ENCODE measurements around the gene MTUS2.

MTUS2 gene

GRCh38 chr13:29402166-29402636 lies 582.1 kb downstream of the MTUS2 start:
- no peak for DNase-seq (ENCODE audit: low spot score)

GRCh38 chr13:29405401-29405800 lies 585.3 kb downstream of the MTUS2 start:
- DNase-seq (ENCODE audit: low spot score) = no peak

GRCh38 chr13:29411481-29411880 lies 591.3 kb downstream of the MTUS2 start:
- DNase-seq (ENCODE audit: low spot score) = no peak

- no peak for DNase-seq (ENCODE audit: low spot score)
Observed at GRCh38 chr13:29418026-29418425, 597.9 kb downstream of the MTUS2 start.

GRCh38 chr13:29421118-29421517 lies 601.0 kb downstream of the MTUS2 start:
- DNase-seq (ENCODE audit: low spot score) = no peak

GRCh38 chr13:29422015-29422414 lies 601.9 kb downstream of the MTUS2 start:
- DNase-seq (ENCODE audit: low spot score) = no peak

- DNase-seq (ENCODE audit: low spot score) = no peak
Observed at GRCh38 chr13:29423050-29423449, 602.9 kb downstream of the MTUS2 start.

- no peak for DNase-seq (ENCODE audit: low spot score)
Observed at GRCh38 chr13:29427937-29428309, 607.8 kb downstream of the MTUS2 start.

- DNase-seq (ENCODE audit: low spot score) = peak; percentile 13
Observed at GRCh38 chr13:29428310-29429181, 608.4 kb downstream of the MTUS2 start.

- no peak for DNase-seq (ENCODE audit: low spot score)
Observed at GRCh38 chr13:29429286-29429900, 609.3 kb downstream of the MTUS2 start.

- DNase-seq (ENCODE audit: low spot score) = no peak
Observed at GRCh38 chr13:29434217-29434945, 614.2 kb downstream of the MTUS2 start.

- no peak for DNase-seq (ENCODE audit: low spot score)
Observed at GRCh38 chr13:29435125-29435911, 615.2 kb downstream of the MTUS2 start.

GRCh38 chr13:29436291-29436690 lies 616.2 kb downstream of the MTUS2 start:
- DNase-seq (ENCODE audit: low spot score) = no peak

GRCh38 chr13:29436721-29437280 lies 616.7 kb downstream of the MTUS2 start:
- DNase-seq (ENCODE audit: low spot score) = no peak

- no peak for DNase-seq (ENCODE audit: low spot score)
Observed at GRCh38 chr13:29438769-29439168, 618.6 kb downstream of the MTUS2 start.

GRCh38 chr13:29439601-29440388 lies 619.7 kb downstream of the MTUS2 start:
- no peak for DNase-seq (ENCODE audit: low spot score)

- no peak for DNase-seq (ENCODE audit: low spot score)
Observed at GRCh38 chr13:29441306-29441705, 621.2 kb downstream of the MTUS2 start.

- no peak for DNase-seq (ENCODE audit: low spot score)
Observed at GRCh38 chr13:29446016-29446415, 625.9 kb downstream of the MTUS2 start.

GRCh38 chr13:29448174-29448573 lies 628.0 kb downstream of the MTUS2 start:
- no peak for DNase-seq (ENCODE audit: low spot score)

GRCh38 chr13:29449726-29450125 lies 629.6 kb downstream of the MTUS2 start:
- DNase-seq (ENCODE audit: low spot score) = no peak

GRCh38 chr13:29451976-29452375 lies 631.8 kb downstream of the MTUS2 start:
- no peak for DNase-seq (ENCODE audit: low spot score)
